WTC11 (cell line): ENCODE results near the gene CLUH. TPM values are rescaled to one million over a fixed set of nuclear protein-coding genes. Genes with fewer than 3 reads are reported as not detected.

ENCODE experiments used
- ATAC-seq: fragments of 200-7000 bp; cut with Tn5 transposase; 2 replicates; pipeline ENCODE4 v1.10.0; 2021; ENCODE audit warnings: mild to moderate bottlenecking, moderate library complexity
- CTCF ChIA-PET: fragments of 300-600 bp; sonication (Branson Sonifier 250); formaldehyde crosslinking; loops from one replicate; lab custom pipeline; 2021; ENCODE audit warnings: antibody characterized with exemption; lab: Charles Lee
- POLR2A ChIA-PET: fragments of 350-600 bp; sonication (Branson Sonifier 250); formaldehyde crosslinking; loops from one replicate; lab custom pipeline; 2021; ENCODE audit warnings: antibody characterized with exemption; lab: Charles Lee
- DNase-seq: peaks from one replicate; pipeline ENCODE4 v3.0.0; 2021; ENCODE audit warnings: low spot score
- H3K27ac Mint-ChIP-seq: 2 replicates; pipeline ENCODE4 v1.8.0; 2021; ENCODE audit warnings: mixed read lengths
- H3K27me3 Mint-ChIP-seq: 2 replicates; pipeline ENCODE4 v1.8.0; 2021; ENCODE audit warnings: low read depth, mild to moderate bottlenecking, moderate library complexity, mixed read lengths
- H3K36me3 Mint-ChIP-seq: 2 replicates; pipeline ENCODE4 v1.8.0; 2021; ENCODE audit warnings: mixed read lengths
- H3K4me1 Mint-ChIP-seq: 2 replicates; pipeline ENCODE4 v1.8.0; 2022; ENCODE audit warnings: mixed read lengths
- H3K4me3 Mint-ChIP-seq: 2 replicates; pipeline ENCODE4 v1.8.0; 2021; ENCODE audit warnings: mild to moderate bottlenecking, moderate library complexity, mixed read lengths
- H3K9me3 Mint-ChIP-seq: 2 replicates; pipeline ENCODE4 v1.8.0; 2021; ENCODE audit warnings: mixed read lengths
- AFF4 ChIP-seq: sonication (generic); formaldehyde crosslinking; IDR thresholded peaks from 2 replicates; pipeline ENCODE4 v1.8.1; 2023; ENCODE audit warnings: mild to moderate bottlenecking, missing genetic modification reagents, borderline replicate concordance
- ATF1 ChIP-seq: sonication (generic); formaldehyde crosslinking; IDR thresholded peaks from 2 replicates; pipeline ENCODE4 v1.8.1; 2023; ENCODE audit warnings: mild to moderate bottlenecking, moderate library complexity, missing genetic modification reagents
- ATF6 ChIP-seq: sonication (generic); formaldehyde crosslinking; IDR thresholded peaks from 2 replicates; pipeline ENCODE4 v1.8.1; 2023; ENCODE audit warnings: mild to moderate bottlenecking, missing genetic modification reagents
- E2F4 ChIP-seq: sonication (generic); formaldehyde crosslinking; IDR thresholded peaks from 2 replicates; pipeline ENCODE4 v1.8.1; 2022; ENCODE audit warnings: low read depth, mild to moderate bottlenecking, moderate library complexity, missing genetic modification reagents, borderline replicate concordance
- FOXP1 ChIP-seq: sonication (generic); formaldehyde crosslinking; IDR thresholded peaks from 2 replicates; pipeline ENCODE4 v1.8.0; 2022; ENCODE audit warnings: missing genetic modification reagents, mild to moderate bottlenecking, moderate library complexity, borderline replicate concordance
- GABPB1 ChIP-seq: sonication (generic); formaldehyde crosslinking; IDR thresholded peaks from 2 replicates; pipeline ENCODE4 v1.8.1; 2023; ENCODE audit warnings: mild to moderate bottlenecking, missing genetic modification reagents
- GRHL2 ChIP-seq: fragments of 250-450 bp; sonication (Bioruptor Pico); IDR thresholded peaks from 2 replicates; pipeline ENCODE4 v1.8.0; 2022; ENCODE audit warnings: mild to moderate bottlenecking, moderate library complexity; ENCODE audit not compliant: insufficient replicate concordance, severe bottlenecking
- HMGXB4 ChIP-seq: sonication (generic); formaldehyde crosslinking; IDR thresholded peaks from 2 replicates; pipeline ENCODE4 v1.8.1; 2023; ENCODE audit warnings: mild to moderate bottlenecking, moderate library complexity, missing genetic modification reagents
- NR3C1 ChIP-seq: sonication (generic); formaldehyde crosslinking; conservative IDR thresholded peaks from 2 replicates; pipeline ENCODE4 v1.8.1; 2023; ENCODE audit warnings: low read depth, mild to moderate bottlenecking, missing genetic modification reagents
- PREB ChIP-seq: sonication (generic); formaldehyde crosslinking; IDR thresholded peaks from 2 replicates; pipeline ENCODE4 v1.8.1; 2022; ENCODE audit warnings: mild to moderate bottlenecking, missing genetic modification reagents, moderate library complexity, borderline replicate concordance
- PRRX2 ChIP-seq: fragments of 250-450 bp; sonication (Bioruptor Pico); IDR thresholded peaks from 2 replicates; pipeline ENCODE4 v1.8.0; 2021; ENCODE audit warnings: mild to moderate bottlenecking
- RELA ChIP-seq: sonication (generic); formaldehyde crosslinking; IDR thresholded peaks from 2 replicates; pipeline ENCODE4 v1.8.1; 2022; ENCODE audit warnings: missing genetic modification reagents, mild to moderate bottlenecking, borderline replicate concordance
- SMAD4 ChIP-seq: sonication (generic); formaldehyde crosslinking; IDR thresholded peaks from 2 replicates; pipeline ENCODE4 v1.8.0; 2022; ENCODE audit warnings: mild to moderate bottlenecking, missing genetic modification reagents
- TEAD4 ChIP-seq: sonication (generic); formaldehyde crosslinking; IDR thresholded peaks from 2 replicates; pipeline ENCODE4 v1.8.0; 2022; ENCODE audit warnings: mild to moderate bottlenecking, missing genetic modification reagents
- USF1 ChIP-seq: sonication (generic); formaldehyde crosslinking; IDR thresholded peaks from 2 replicates; pipeline ENCODE4 v1.8.0; 2022; ENCODE audit warnings: mild to moderate bottlenecking, missing genetic modification reagents
- ZNF121 ChIP-seq: sonication (generic); formaldehyde crosslinking; IDR thresholded peaks from 2 replicates; pipeline ENCODE4 v1.8.0; 2023; ENCODE audit warnings: missing genetic modification reagents
- ZNF138 ChIP-seq: sonication (generic); formaldehyde crosslinking; conservative IDR thresholded peaks from 2 replicates; pipeline ENCODE4 v1.8.1; 2022; ENCODE audit warnings: mild to moderate bottlenecking, moderate library complexity, missing genetic modification reagents
- ZNF232 ChIP-seq: sonication (generic); formaldehyde crosslinking; IDR thresholded peaks from 2 replicates; pipeline ENCODE4 v1.8.0; 2022; ENCODE audit warnings: mild to moderate bottlenecking, missing genetic modification reagents
- ZNF317 ChIP-seq: sonication (generic); formaldehyde crosslinking; IDR thresholded peaks from 2 replicates; pipeline ENCODE4 v1.8.1; 2023; ENCODE audit warnings: low read depth, mild to moderate bottlenecking, moderate library complexity, missing genetic modification reagents, borderline replicate concordance
- ZNF396 ChIP-seq: fragments of 250-450 bp; sonication (Bioruptor Pico); IDR thresholded peaks from 2 replicates; pipeline ENCODE4 v1.8.0; 2021; ENCODE audit warnings: mild to moderate bottlenecking, moderate library complexity, borderline replicate concordance
- ZNF423 ChIP-seq: fragments of 250-450 bp; sonication (Bioruptor Pico); IDR thresholded peaks from 2 replicates; pipeline ENCODE4 v2.1.2; 2022; ENCODE audit warnings: mild to moderate bottlenecking, moderate library complexity
- ZNF512 ChIP-seq: sonication (generic); formaldehyde crosslinking; IDR thresholded peaks from 2 replicates; pipeline ENCODE4 v1.8.1; 2022; ENCODE audit warnings: missing genetic modification reagents, borderline replicate concordance
- ZNF671 ChIP-seq: fragments of 250-450 bp; sonication (Bioruptor Pico); IDR thresholded peaks from 2 replicates; pipeline ENCODE4 v1.8.0; 2021; ENCODE audit warnings: mild to moderate bottlenecking
- total RNA-seq: library from RNA; stranded (reverse); gene quantifications from 3 replicates; pipeline ENCODE4 v1.2.3, GENCODE V29; 2021

CLUH gene
- total RNA-seq, 1 experiment from 2014 or later, result 105 TPM

GRCh38 chr17:2749784-2750181 is 38.2 kb upstream of the CLUH start:
- ChIA-PET POLR2A (interaction anchor here (1.6 kb wide), 1 partner anchor 25 kb away, joined by 4 read pairs; no protein-coding TSS in a partner anchor), CTCF (interaction anchor here (0.6 to 1.8 kb wide), 5 partner anchors 28 to 72 kb away, joined by 3 to 12 read pairs (median 4); no protein-coding TSS in a partner anchor)
- peaks cover 28% of the 10 kb centered on the region for H3K4me1 Mint-ChIP-seq
- peaks cover 22% of the 10 kb centered on the region for H3K27me3 Mint-ChIP-seq
- peak overlapping the region; percentile 45 for H3K4me3 Mint-ChIP-seq
- DNase-seq (peak; percentile 90), ATAC-seq (peak; percentile 88)
- H3K9me3 Mint-ChIP-seq, result no peaks in the 10 kb centered on the region
- no peak overlapping the region for H3K27ac Mint-ChIP-seq
- no peaks in the 10 kb centered on the region for H3K36me3 Mint-ChIP-seq
- peak; percentile 81; the same call in 1 of the 2 replicates for TF ChIP-seq ATF1 (CRISPR knock-in tag)
- TF ChIP-seq ZNF121 (CRISPR knock-in tag), result peak; percentile 99
- TF ChIP-seq RELA, result peak; percentile 96; the same call in 1 of the 2 replicates
- TF ChIP-seq GABPB1 (CRISPR knock-in tag), result peak; percentile 86
- TF ChIP-seq ZNF317 (CRISPR knock-in tag), result peak; percentile 60; the same call in 1 of the 2 replicates
- TF ChIP-seq USF1, result peak; percentile 70; the same call in 1 of the 2 replicates
- TF ChIP-seq FOXP1 (CRISPR knock-in tag), result peak; percentile 98
- peak; percentile 82; the same call in 1 of the 2 replicates for TF ChIP-seq ZNF232 (CRISPR knock-in tag)
- TF ChIP-seq PRRX2, result no peak
- TF ChIP-seq AFF4 (CRISPR knock-in tag), result no peak
- TF ChIP-seq NR3C1, result 0 out of 2 replicates have a peak, but pooled peaks have one; percentile 60
- peak; percentile 81; the same call in 1 of the 2 replicates for TF ChIP-seq ZNF138 (CRISPR knock-in tag)
- peak; percentile 93 for TF ChIP-seq PREB (CRISPR knock-in tag)
- TF ChIP-seq ZNF671 (CRISPR knock-in tag), result no peak
- TF ChIP-seq GRHL2 (CRISPR knock-in tag), result no peak
- no peak for TF ChIP-seq ZNF396 (CRISPR knock-in tag)
- peak; percentile 85 for TF ChIP-seq TEAD4 (CRISPR knock-in tag)
- TF ChIP-seq ZNF512 (CRISPR knock-in tag), result 0 out of 2 replicates have a peak, but pooled peaks have one; percentile 20
- peak; percentile 80 for TF ChIP-seq E2F4
- TF ChIP-seq ZNF423 (CRISPR knock-in tag), result no peak
- no peak; the same call in 1 of the 2 replicates for TF ChIP-seq HMGXB4 (CRISPR knock-in tag)
- TF ChIP-seq SMAD4 (CRISPR knock-in tag), result 0 out of 2 replicates have a peak, but pooled peaks have one; percentile 62
- peak; percentile 45; the same call in 1 of the 2 replicates for TF ChIP-seq ATF6 (CRISPR knock-in tag)
